ENCODE data around the gene CTSA. TPM values are rescaled to one million over a fixed set of nuclear protein-coding genes. Genes with fewer than 3 reads are reported as not detected.

CTSA gene
- total and polyA plus RNA-seq, 2 of the 4 experiments (the other 2 are of a cell fraction), result 19.0 to 312 TPM

DNA sequence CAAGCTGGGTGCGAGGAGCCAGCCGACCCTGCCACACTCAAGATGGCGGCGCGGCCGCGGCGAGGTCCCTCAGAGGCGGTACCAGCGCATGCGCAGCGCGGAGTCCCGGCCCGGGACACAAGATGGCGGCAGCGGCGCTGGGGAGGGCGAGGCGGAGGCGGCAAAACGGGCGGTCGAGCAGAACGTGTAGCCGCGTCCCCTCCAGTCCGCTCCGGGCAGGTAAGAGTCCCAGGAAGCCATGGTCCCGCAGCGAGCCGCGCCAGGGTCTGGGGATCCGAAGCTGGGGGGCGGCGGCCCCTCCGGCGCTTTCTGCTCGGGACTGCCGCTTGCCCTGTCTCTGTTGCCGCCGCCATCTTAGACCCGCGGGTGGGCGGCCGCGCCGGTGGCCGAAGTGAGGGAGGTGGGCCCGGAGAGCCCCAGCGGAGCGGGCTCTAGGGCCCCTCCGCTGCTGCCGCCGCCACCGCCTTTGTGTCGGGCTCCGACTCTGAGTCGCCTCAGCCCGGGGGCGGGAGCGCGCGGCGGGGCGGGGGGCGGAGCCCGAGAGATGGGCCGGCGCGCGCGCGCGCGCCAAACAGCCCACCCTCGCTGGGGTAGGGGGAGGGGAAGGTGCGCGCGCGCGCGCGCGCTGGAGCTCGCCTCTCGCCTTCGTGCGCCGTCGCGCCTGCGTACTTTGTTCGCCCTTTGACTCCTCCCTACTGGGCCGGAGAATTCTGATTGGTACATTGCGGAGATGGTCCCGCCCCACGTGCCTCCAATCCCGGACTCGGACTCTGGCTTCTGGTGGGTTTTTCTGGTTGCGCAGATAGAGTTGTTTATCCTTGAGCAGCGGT lies 43.7 kb downstream of the CTSA start, which contains the start of gene PCIF1 (continued):
- TF ChIP-seq, protein P1, sequence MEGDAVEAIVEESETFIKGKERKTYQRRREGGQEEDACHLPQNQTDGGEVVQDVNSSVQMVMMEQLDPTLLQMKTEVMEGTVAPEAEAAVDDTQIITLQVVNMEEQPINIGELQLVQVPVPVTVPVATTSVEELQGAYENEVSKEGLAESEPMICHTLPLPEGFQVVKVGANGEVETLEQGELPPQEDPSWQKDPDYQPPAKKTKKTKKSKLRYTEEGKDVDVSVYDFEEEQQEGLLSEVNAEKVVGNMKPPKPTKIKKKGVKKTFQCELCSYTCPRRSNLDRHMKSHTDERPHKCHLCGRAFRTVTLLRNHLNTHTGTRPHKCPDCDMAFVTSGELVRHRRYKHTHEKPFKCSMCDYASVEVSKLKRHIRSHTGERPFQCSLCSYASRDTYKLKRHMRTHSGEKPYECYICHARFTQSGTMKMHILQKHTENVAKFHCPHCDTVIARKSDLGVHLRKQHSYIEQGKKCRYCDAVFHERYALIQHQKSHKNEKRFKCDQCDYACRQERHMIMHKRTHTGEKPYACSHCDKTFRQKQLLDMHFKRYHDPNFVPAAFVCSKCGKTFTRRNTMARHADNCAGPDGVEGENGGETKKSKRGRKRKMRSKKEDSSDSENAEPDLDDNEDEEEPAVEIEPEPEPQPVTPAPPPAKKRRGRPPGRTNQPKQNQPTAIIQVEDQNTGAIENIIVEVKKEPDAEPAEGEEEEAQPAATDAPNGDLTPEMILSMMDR (conservative IDR thresholded peaks at IDR 0.05; ENCODE audit: low read depth, low read length), result no peak
- no peak for TF ChIP-seq CEBPB (IDR thresholded peaks at IDR 0.05; ENCODE audit: low read depth, low read length)
- TF ChIP-seq RAD21 (IDR thresholded peaks at IDR 0.05; ENCODE audit: low read length), result 0 out of 2 replicates have a peak, but pooled peaks have one; percentile 2
- TF ChIP-seq ELK1 (IDR thresholded peaks at IDR 0.05; ENCODE audit: borderline replicate concordance, low read depth, low read length), result no peak
- no peak for TF ChIP-seq RCOR1 (IDR thresholded peaks at IDR 0.05; ENCODE audit: insufficient replicate concordance, low read length)
- peak; percentile 38; the same call in 1 of the 2 replicates for TF ChIP-seq MAZ (IDR thresholded peaks at IDR 0.05; ENCODE audit: borderline replicate concordance, low read depth, low read length)
